Loucy (cell line): ENCODE measurements around the gene ARID4A.

Source experiments
- EZH2phosphoT487 ChIP-seq: fragments of 200-600 bp; IDR thresholded peaks from 2 replicates; pipeline ENCODE4 v1.6.1; 2018; ENCODE audit warnings: antibody characterized with exemption, mild to moderate bottlenecking, moderate library complexity, borderline replicate concordance
- TF ChIP-seq, protein P1 (sequence below): fragments of 200-600 bp; sonication (generic); conservative IDR thresholded peaks from 2 replicates; pipeline ENCODE4 v1.5.1; 2014; ENCODE audit warnings: mild to moderate bottlenecking, antibody characterized with exemption, low read length

DNA sequence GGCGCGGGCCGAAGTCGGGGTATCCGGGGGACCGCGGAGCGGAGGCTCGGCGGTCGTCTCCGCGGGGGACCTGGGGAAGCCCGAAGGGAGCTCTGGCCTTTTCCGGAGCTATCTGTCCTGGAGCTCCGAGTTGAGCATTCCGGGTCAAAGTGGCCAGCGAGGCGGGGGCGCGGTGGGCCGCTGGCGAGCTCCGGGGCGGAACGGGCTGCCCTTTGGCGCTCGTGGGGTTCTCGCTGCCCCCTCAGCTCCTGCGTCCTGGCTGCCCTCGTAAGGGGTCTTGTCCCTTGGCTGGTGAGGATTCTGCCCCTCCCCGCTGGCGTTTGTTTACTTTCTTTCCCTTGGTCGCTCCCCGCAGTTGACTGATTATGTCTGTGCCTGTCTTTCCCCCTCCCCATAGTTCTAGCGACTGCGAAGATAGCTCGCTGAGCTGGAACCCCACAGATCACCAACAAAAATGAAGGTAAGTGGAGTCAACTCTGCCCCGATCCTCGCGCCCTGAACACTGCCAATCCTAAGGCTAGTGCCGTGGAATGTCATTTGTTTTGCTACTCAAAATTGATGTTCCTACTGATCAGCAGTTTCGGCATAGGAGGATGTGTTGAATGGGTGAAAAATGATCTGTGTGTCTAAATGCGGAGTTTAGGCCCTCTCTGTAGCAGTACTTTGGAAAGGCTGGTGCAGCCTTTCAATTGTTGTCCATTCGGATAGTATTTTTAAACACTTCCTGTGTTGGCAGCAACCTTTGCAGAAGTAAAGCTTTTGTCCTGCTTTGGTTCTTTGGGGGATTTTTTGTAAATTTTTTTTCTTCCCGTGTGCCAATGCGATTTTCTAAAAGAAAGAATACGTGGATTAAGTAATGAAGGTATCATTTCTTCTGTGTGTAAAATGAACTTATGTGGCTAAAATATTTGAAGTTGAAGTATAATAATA lies 1.3 kb downstream of the ARID4A start:
- TF ChIP-seq, protein P1, sequence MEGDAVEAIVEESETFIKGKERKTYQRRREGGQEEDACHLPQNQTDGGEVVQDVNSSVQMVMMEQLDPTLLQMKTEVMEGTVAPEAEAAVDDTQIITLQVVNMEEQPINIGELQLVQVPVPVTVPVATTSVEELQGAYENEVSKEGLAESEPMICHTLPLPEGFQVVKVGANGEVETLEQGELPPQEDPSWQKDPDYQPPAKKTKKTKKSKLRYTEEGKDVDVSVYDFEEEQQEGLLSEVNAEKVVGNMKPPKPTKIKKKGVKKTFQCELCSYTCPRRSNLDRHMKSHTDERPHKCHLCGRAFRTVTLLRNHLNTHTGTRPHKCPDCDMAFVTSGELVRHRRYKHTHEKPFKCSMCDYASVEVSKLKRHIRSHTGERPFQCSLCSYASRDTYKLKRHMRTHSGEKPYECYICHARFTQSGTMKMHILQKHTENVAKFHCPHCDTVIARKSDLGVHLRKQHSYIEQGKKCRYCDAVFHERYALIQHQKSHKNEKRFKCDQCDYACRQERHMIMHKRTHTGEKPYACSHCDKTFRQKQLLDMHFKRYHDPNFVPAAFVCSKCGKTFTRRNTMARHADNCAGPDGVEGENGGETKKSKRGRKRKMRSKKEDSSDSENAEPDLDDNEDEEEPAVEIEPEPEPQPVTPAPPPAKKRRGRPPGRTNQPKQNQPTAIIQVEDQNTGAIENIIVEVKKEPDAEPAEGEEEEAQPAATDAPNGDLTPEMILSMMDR = no peak
- TF ChIP-seq EZH2phosphoT487 = no peak
